Hepatic stellate cell (primary cell): ENCODE results near the gene GPRC5C.

ENCODE experiments used
- DNase-seq: peaks from one replicate; pipeline ENCODE4 v3.0.0; 2011; ENCODE audit warnings: low spot score

Gene GPRC5C, protein sequence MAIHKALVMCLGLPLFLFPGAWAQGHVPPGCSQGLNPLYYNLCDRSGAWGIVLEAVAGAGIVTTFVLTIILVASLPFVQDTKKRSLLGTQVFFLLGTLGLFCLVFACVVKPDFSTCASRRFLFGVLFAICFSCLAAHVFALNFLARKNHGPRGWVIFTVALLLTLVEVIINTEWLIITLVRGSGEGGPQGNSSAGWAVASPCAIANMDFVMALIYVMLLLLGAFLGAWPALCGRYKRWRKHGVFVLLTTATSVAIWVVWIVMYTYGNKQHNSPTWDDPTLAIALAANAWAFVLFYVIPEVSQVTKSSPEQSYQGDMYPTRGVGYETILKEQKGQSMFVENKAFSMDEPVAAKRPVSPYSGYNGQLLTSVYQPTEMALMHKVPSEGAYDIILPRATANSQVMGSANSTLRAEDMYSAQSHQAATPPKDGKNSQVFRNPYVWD

DNA sequence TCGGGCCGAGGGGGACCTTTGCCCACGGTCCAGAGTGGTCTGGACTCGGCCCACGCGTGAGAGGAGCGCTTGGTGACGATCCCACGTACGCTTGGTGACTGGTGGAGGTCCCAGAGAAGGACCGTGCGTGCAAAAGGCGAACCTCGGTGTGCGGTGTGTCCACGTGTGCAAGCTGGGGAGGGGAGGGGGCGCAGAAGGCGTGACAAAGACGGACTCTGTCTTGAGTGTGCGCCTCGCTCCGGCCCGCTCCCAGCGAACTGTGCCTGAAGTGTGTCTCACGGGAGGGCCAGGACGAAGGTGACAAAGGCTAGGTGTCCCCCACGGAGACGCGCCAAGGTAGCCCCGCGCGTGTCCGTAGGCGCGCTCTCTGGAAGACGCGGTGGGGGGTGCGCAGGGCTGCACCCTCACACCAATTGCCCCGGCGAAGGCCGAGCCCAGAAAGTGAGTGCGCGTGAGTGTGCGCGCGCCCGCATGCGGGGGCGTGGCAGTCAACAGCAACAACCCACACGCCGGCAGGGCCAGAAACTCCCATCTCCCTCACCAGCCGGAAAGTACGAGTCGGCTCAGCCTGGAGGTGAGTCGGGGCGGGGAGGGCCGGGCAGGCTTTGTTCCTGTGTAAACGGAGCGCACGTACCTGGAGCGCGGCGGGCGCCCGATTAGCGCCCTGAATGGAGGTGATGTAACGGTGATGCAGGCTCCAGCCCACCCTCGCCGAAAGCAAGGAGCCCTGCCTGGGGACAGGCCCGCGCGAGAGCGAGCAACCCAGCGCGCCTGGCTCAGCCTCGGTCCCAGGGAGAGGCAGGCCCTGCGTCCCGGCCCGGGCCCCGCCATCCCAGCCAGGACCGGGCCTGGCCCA, at the start of gene GPRC5C:
Gene GPRC5C (plus strand): TSS at position 521 of the 856 bp plus-strand sequence. CDS start 7,689 bp downstream, outside the sequence.
- no peak for DNase-seq

DNA sequence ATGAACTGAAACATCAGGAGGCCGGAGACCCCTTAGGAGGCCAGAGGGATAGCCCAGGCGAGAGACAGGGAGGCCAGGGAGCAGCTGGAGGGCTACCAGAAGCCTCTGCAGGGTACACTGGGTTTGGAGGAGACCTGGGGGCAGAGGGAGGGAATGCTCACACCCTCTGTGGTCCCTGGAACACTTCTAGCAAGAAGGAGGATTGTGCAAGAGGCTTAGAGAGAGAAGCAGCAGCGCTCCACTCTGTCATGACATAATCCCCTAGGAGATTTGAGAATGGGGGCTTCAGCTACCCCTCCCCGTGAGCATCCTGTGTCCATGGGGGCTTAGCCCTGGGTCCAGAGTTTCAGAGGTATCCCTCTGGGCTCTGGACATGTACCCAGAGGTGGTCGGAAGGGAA, 48.7 kb upstream of the GPRC5C start:
- no peak for DNase-seq

DNA sequence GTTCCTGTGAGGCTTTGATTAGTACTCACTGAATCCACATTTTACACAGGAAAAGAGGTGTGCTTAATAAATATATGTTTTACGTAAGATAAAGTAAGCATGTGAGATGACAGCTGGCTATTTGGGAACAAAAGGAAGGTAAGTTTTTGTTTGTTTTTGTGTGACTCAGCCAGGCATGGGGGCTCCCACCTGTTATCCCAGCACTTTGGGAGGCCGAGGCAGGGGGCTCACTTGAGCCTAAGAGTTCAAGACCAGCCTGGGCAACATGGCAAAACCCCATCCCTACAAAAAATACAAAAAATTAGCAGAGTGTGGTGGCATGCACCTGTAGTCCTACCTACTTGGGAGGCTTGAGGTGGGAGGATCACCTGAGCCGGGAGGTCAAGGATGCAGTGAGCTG, 46.7 kb upstream of the GPRC5C start:
- no peak for DNase-seq

DNA sequence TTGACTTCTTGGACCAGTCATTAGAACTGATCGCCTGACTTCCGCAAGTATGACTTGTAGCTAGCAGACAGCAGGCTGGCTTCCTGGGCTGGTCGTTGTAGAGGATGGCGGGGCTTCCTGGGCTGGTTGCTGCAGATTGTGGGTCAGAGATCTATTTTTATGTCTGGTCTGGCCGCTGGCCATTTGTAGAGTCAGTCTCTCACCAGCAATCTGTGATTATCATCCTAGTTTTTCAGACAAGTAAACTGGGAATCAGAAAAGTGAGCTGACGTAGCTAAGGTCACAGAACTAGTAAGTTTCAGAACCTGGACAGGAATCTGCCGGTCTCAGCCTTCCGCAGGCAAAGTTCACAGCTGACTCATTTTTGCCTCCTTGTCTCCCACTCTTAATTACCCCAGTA, 45.5 kb upstream of the GPRC5C start:
- DNase-seq: no peak

DNA sequence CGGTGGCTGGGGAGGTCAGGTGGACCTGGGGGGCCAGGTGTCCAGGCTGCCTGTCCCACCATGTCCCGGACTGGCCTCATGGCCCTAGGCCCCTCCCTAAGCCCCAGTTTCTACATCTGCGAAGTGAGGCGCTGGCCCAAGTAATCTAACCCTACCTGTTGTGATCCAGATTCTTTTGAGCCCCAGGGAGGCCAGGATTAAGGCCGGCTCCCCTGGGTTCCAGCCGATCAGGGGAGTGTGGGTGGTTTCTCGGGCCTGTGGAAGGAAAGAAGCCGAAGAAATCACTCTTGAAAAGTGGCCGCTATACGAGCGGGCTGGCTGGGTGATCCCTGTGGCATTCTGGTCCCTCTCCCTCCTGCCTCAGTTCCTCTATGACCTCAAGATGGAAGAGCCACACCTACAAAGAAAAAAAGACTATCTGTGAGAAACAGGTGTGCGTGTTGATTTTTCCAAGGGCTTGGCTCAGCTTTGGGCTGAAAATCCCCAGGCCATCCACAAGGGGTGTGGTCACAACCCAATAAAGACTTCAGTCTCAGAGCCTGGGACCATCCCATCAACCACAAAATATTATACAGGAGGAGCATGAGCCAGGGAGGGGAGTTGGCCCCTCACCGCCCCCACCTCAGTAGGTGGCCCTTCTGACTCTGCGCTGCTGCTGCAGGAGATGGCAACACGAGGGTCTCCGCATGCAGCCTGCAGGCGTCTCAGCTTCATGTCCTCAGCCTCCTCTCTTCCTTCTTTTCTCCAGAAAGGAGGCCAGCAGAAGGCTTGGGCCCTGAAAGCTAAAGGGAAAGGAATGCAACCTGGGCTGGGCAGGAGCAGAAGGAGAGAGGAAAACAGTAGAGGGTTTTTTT, 44.3 kb upstream of the GPRC5C start:
- no peak for DNase-seq

DNA sequence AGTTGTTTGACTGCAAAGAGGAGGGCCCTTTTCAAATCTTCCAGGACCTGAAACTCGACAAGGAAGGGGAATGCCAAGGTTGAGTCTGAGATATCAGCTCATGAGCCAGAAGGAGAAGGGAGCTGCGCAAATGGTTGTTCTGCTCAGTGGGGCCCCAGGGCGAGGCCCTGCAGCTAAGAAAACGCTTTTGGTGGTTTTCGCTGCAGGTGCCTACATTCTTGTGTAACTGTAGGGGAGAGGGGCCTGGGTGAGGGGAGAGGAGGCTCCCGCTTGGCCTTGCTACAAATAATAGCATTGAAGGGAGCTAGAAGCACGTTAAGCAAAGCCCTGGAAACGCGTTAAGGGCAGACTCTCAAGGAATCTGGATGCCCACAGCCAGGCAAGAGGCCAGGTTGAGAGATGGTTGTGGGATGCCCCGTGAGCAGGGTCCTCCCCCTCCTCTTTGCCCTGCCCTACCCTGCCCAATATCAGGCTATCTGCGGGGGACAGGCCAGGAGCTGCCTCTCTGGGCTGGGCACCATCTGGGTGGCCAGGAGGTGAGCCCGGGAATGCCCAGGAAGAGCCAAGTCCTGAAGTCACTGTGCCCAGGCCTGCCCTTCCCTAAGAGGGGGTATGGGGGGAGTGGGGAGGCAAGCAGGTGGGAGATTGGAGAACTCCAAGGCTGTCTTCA, 42.7 kb upstream of the GPRC5C start:
- DNase-seq: no peak

DNA sequence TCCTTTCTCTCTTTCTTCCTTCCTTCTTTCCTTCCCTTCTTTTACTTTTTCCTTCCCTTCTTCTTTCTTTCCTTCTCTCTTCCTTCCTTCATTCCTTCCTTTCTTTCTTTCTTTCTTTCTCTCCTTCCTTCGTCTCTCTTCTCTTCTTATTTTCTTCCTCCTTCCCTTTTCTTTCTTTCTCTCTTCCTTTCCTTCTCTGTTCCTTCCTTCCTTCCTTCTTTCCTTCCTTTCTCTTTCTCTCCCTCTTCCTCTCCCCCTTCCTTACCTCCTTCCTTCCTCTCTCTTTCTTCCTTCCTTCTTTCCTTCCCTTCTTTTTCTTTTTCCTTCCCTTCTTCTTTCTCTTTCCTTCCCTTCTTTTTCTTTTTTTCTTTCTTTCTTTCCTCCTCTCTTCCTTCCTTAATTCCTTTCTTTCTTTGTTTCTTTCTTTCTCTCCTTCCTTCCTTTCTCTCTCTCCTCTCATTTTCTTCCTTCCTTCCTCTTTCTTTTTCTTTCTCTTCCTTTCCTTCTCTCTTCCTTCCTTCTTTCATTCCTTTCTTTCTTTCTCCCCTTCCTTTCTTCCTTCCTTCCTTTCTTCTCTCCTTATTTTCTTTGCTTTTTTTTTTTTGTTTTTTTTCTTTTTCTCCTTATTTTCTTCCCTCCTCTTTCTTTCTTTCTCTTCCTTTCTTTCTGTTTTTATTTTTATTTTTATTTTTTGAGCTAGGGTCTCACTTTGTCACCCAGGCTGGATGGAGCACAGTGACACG, 41.8 kb upstream of the GPRC5C start:
- DNase-seq: no peak

DNA sequence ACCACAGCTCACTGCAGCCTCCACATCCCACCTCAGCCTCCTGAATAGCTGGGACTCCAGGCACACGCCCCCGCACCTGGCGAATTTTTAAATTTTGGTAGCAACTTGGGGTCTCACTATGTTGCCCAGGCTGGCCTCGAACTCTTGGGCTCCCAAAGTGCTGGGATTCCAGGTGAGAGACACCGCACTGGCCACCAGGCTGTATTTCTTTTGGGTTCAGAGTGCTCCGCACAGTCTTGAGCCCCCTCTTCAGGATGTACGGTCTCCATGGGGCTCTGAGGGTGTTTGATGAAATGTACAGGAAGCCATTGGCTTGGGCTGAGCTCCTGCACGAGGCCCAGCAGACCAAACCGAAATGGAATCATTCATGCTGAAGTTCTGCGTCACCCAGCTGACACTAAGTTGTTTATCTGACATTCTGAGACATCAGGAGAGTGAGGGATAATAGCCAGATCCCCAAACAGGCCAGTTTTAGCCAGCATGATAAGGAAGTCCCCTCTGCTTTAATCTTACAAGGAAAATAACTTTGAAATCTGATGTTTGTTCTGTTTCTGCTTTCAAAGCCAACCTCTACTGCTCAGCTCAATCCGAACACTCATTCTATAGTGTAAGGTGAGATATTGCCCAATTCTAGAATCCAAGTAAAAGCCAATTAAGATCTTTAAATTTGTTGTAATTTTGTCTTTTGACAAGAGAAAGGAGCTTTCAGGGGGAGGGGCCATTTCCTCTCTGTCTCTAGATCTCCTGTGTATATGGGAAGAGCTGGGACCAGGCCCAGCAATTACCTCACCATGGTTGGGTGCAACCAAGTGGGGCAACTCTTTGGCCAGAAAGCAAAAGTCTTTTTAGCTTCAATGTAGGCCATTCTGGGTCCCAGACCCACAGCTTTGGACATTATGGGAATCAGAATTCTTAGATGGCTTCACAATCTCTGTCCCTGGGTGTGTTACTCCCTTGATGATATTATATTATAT, 40.9 kb upstream of the GPRC5C start:
- DNase-seq: no peak

DNA sequence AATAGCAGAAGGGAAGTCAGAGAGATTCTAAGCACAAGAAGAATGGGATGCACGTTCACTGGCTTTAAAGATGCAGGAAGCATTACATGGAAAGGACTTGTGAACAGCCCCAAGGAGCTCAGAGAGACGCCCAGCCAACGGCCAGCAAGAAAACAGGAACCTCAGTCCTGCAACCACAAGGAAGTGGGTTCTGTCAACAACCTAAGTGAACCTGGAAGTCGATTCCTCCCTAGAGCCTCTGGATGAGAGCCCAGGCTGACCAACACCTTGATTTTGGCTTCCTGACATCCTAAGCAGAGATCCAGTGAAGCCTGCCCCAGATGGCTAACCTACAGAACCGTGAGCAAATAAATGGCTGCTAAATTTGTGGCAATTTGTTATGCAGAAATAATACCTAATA, 40.1 kb upstream of the GPRC5C start:
- no peak for DNase-seq

DNA sequence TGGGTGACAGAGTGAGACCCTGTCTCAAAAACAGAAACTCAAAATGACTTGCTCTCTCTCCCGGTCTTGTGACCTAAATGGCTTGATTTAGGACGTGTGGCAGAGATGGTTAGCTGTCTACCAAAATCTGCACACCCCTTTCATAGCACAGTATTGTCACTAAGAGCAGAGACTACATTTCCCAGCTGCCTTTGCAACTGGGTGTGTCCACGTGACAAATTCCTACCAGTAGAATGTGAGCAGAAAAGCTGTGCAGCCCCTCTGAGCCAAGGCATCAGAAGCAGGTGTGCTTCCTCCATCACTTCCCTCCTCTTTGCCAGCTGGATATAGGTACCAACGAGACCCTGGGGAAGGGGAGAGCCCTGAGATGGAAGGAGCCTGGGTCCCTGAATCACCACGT, 39.0 kb upstream of the GPRC5C start:
- no peak for DNase-seq

DNA sequence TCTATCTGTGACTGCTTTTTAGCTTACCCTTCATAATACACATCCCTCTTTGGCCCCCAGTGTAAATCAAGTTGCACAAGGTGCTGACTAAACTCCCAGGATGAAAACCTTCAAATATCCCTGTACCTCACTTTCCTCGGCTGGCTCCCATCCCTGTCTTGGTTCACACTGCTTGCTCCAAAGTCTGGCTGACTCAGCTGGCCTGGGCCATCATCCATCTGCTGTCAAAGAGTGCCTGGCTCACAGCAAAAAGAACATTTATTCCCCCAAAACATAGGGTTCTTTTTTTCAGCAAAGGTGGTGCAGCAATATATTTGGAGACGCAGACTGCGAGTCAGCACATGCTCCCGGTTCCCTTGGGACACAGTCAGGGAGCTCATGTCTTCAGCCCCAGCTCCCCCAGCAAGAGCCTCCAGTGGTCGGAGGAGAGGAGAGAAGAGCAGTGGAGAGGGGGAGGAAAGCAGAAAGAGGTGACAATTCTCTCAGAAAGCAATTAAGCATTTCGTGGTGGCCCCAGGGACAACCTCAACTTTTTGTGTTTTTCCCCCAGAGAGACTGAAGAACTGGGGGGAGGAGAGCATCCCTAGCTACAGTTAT, 38.4 kb upstream of the GPRC5C start:
- no peak for DNase-seq

DNA sequence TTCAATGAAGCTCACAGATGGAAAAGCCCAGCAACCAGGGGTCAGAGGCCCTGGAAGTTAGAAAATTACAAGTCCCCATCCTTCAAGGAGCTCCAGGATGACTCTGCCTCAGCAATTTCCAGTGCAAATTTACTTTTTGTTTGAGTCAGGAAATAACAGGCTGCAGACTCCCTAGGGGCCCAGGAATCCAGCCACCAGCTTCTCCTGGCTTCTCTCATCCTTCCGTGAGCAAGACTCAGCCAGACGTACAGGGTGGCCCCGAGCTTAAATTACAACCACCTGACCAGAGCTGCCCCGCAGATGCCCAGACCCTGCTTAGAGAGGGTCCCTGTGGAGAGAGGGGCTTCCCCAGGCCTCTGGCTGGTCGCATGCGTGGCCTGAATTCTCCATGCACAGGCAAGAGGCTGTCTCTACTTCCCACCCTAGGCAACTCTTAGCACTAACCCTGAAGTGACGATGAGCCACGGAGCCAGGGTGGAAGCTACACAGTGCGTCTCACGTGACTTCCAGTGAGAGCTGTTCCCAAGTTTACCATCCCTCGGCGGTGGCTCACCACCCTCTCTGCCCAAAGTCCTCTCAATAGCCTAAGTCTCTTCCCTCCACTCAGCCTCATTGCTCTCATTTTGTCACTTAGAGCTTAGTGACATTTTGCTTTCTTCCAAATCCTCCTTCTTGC, 37.5 kb upstream of the GPRC5C start:
- DNase-seq: no peak

DNA sequence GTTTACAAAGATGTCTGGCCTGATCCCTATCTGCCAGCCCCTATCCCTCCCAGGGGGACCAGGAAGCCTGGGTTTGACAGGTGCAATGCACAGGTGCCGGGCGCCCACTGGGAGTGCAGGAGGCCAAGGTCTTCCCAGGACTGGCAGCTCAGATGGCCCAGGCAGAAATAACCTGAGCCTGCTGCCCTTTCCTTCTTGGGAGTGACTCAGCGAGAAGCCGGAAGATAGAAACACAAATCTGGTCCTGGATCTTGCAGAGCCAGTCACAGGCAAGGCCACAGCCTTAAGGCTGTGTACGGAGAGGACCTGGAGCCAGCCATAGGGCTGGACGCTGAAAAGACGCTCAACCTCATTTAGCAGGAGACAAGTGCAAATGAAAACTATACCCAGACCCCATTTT, 36.9 kb upstream of the GPRC5C start:
- DNase-seq: no peak

DNA sequence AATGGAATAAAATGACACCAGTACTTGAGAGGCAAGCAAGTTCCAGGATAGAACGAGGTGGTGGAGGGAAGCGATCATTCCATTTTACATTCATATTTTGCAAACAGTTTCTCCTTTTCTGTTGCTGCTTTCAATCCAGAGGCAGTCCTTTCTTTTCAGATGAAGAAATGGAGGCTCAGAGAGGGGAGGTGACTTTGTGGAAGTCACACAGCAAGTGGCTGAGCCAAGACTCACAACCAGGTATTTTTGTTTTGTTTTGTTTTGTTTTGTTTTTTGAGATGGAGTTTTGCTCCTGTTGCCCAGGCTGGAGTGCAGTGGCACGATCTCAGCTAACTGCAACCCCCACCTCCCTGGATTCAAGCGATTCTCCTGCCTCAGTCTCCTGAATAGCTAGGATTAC, 35.3 kb upstream of the GPRC5C start:
- DNase-seq: no peak

DNA sequence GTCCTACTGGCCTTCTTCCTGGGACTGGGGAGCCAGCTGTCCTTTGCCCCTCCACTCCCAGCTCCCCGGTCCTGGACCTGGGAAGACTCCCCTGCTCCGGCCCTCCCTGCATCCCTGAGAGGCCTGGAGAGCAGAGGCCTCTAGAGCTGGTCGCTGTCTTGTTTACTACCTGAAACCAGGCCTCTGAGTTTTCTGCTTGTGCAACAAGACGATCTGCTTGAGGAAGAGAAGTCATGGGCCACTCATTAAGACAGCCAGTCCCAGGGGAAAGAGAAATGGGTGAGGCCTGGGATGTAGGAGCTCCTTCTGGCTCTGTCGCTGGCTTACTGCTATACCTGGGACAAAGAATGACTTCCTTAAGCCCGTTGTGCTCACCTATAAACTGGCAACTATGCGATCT, 29.8 kb upstream of the GPRC5C start:
- no peak for DNase-seq

DNA sequence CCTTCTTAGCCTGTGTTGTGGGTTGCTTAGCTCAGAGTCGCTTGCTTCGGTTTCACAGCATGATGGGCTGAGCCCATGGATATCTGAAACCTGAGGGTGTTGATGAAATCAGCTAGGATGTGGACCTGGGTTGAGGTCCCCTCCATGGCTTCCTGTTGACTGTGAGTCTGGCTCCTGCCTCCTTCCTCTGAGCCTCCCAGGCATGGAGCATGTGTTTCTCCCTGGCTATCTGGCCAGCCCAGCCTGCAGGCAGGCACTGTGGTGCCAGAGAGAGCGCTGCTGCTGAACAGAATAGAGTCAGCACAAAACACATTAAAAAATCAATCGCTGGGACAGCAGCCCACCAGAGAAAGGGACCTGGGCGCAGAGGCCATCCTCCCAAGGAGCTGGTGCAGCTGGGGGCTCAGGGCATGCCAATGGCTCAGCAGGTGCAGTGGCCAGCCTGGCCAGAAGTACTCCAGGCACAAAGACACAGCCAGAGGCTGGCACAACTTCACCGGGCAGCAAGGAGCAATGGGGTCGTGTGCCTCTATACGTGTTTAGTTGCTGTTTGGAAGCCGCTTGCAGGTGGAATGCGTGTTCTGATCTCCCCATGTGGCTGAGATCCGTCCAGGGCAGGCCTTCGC, 28.3 kb upstream of the GPRC5C start:
- DNase-seq: no peak

DNA sequence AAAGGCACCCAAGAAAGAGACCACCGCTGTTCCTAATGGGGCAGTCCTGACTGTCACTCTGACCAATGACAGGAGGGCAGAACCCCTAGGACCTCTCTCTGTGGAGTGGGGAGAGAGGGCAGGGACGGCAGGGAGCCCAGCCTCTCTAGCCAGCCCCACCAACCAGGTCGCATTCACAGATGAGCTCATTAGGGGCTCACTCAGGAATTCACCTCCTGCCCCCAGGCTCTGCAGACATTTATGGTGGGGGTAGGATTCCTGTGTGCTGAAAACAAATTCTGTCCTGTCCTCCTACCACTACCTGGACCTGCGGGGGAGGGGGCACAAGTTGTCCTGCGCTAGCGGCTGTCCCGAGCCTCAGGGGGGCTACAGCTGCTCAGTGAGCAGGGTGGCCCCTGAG, 27.7 kb upstream of the GPRC5C start:
- no peak for DNase-seq

DNA sequence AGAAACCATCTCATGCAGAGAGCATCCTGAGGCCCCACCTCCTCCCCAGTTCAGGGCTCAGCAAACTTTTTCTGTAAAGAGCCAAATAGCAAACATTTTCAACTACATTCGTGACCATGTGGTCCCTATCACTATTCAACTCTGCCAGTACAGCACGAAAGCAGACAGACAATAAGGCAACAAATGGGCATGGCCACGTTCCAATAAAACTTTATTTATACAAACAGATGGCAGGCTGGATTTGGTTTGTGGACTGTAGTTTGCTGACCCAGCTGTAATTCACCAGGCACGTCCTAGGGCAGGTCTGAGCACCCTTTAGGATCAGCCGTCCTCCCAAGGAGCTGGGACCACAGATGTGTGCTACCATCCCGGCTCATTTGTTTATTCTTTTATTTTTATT, 27.1 kb upstream of the GPRC5C start:
- DNase-seq: no peak
